DND-41 (cell line): Measurements from ENCODE around the gene MAMDC2.

Source experiments
- ATAC-seq: fragments of 200-7000 bp; cut with Tn5 transposase; 3 replicates; pipeline ENCODE4 v1.9.1; 2021; ENCODE audit warnings: low read depth; ENCODE audit not compliant: insufficient read depth
- DNase-seq: peaks from one replicate; pipeline ENCODE4 v3.0.0-alpha.2; 2020
- H2AFZ ChIP-seq: 2 replicates; pipeline ENCODE4 v1.6.0; 2012; ENCODE audit warnings: low read depth, low read length
- H3K27ac ChIP-seq: 2 replicates; pipeline ENCODE4 v1.5.1; 2012; ENCODE audit warnings: low read length, inconsistent platforms
- H3K27me3 ChIP-seq: fragments of 200-600 bp; sonication (generic); 2 replicates; pipeline ENCODE4 v1.6.0; 2012; ENCODE audit warnings: low read length, mild to moderate bottlenecking, inconsistent platforms; ENCODE audit not compliant: insufficient read depth, poor library complexity
- H3K36me3 ChIP-seq: 2 replicates; pipeline ENCODE4 v1.5.1; 2012; ENCODE audit warnings: low read length, inconsistent platforms; ENCODE audit not compliant: insufficient read depth
- H3K4me1 ChIP-seq: 2 replicates; pipeline ENCODE4 v1.5.1; 2012; ENCODE audit warnings: mild to moderate bottlenecking, low read length; ENCODE audit not compliant: insufficient read depth
- H3K4me2 ChIP-seq: 2 replicates; pipeline ENCODE4 v1.6.0; 2012; ENCODE audit warnings: mild to moderate bottlenecking, moderate library complexity, low read length, inconsistent platforms; ENCODE audit not compliant: insufficient read depth
- H3K4me3 ChIP-seq, 2 experiments: fragments of 200-600 bp in 1 of 2; shearing (Covaris generic) in 1 of 2; 2 replicates each; pipeline ENCODE4 v1.5.1; 2012 to 2016; ENCODE audit warnings: inconsistent platforms in 2 of 2, low read length in 2 of 2, mild to moderate bottlenecking in 2 of 2, low read depth in 1 of 2, moderate library complexity in 1 of 2
- H3K79me2 ChIP-seq: 2 replicates; pipeline ENCODE4 v1.6.0; 2012; ENCODE audit warnings: low read length, inconsistent platforms; ENCODE audit not compliant: insufficient read depth
- H3K9ac ChIP-seq: 2 replicates; pipeline ENCODE4 v1.6.0; 2012; ENCODE audit warnings: low read depth, mild to moderate bottlenecking, inconsistent platforms, low read length, moderate library complexity
- H3K9me3 ChIP-seq: 2 replicates; pipeline ENCODE4 v1.5.1; 2012; ENCODE audit warnings: low read length, moderate library complexity, mild to moderate bottlenecking, inconsistent platforms; ENCODE audit not compliant: insufficient read depth, severe bottlenecking
- H4K20me1 ChIP-seq: 2 replicates; pipeline ENCODE4 v1.6.0; 2012; ENCODE audit warnings: low read length; ENCODE audit not compliant: insufficient read depth
- CTCF ChIP-seq: IDR thresholded peaks from 2 replicates; pipeline ENCODE4 v1.5.1; 2012; ENCODE audit warnings: borderline replicate concordance, low read length, moderate library complexity, mild to moderate bottlenecking; ENCODE audit not compliant: poor library complexity, severe bottlenecking; ENCODE audit errors: extremely low read depth
- EZH2 ChIP-seq: IDR thresholded peaks from 3 replicates; pipeline ENCODE4 v1.6.1; 2012; ENCODE audit warnings: borderline replicate concordance, low read depth, mild to moderate bottlenecking, moderate library complexity, low read length, inconsistent platforms; ENCODE audit not compliant: severe bottlenecking

MAMDC2 gene

DNA sequence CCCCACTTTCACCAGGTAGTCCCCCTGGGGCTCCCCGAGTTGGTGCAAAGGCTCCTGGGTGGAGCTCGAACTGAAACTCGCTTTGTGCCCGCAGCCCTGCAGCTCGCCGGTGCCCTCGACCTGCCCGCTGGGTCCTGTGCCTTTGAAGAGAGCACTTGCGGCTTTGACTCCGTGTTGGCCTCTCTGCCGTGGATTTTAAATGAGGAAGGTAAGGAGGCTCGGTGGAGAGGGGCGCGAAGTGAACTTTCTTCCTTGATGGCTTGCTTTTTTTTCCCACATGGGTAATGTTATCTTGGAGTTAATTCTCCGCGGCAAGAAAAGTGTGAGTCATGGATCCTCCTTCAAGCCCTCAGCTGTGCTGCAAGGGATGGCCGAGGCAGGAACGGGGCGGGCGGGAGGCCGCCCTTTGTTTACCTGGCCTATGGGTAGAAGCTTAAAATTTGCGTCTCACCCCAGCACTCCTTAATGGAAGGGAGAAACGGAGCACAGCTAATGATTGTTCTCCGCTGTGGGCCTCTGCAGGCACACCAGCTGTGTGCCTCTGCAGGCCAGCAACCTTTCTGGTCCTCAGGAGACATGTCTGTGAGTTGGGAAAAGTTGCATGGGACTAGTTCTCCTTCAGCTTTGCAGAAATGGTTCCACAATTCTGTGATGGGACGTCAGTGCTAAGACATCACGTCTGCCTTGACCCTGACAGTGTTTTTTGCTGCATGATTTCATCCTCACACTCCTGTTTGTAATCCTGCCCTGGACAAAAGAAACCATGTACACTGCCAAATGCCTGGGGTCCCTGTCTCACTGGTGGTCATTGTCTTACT lies 1.1 kb downstream of the MAMDC2 start:
- no peaks in the 10 kb centered on the region for H4K20me1 ChIP-seq
- H3K4me1 ChIP-seq = no peaks in the 10 kb centered on the region
- no peak overlapping the region for H3K4me3 ChIP-seq
- no peak for DNase-seq
- H3K27ac ChIP-seq = no peak overlapping the region
- H3K79me2 ChIP-seq = no peaks in the 10 kb centered on the region
- H3K27me3 ChIP-seq = no peaks in the 10 kb centered on the region
- no peak overlapping the region for H3K4me2 ChIP-seq
- no peaks in the 10 kb centered on the region for H3K9me3 ChIP-seq
- ATAC-seq = no peak
- H3K36me3 ChIP-seq = no peaks in the 10 kb centered on the region
- no peak for TF ChIP-seq CTCF
- TF ChIP-seq EZH2 = no peak
- no peak overlapping the region for H3K9ac ChIP-seq
- no peak overlapping the region for H2AFZ ChIP-seq

DNA sequence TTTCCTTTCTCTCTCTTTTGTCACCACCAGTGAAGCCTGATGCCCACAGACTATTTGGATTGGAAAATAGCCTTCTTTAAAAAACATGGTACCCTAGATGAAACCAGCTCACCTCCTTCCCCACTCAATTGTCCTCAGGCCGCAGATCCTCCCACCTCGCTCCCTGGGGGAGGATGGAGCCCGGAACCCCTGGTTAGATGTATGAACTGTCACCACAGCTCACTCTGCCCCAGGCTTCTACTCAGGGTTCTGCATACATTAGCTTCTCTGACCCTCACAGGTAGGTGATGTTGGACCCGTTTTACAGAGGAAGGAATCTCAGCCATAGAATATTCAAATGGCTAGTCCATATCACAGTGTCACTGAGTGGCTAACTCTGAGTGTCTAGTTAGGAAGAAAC lies 1.8 kb downstream of the MAMDC2 start:
- Histone ChIP-seq H3K79me2 (no peaks in the 10 kb centered on the region), H2AFZ (no peak overlapping the region), H3K27ac (no peak overlapping the region), H3K9me3 (no peaks in the 10 kb centered on the region), H3K4me2 (no peak overlapping the region), H3K9ac (no peak overlapping the region), H3K4me3 (no peak overlapping the region), H3K27me3 (no peaks in the 10 kb centered on the region), H3K4me1 (no peaks in the 10 kb centered on the region), H3K36me3 (no peaks in the 10 kb centered on the region), H4K20me1 (no peaks in the 10 kb centered on the region)
- ATAC-seq (no peak), DNase-seq (no peak)
- no peak for TF ChIP-seq EZH2
- no peak for TF ChIP-seq CTCF

DNA sequence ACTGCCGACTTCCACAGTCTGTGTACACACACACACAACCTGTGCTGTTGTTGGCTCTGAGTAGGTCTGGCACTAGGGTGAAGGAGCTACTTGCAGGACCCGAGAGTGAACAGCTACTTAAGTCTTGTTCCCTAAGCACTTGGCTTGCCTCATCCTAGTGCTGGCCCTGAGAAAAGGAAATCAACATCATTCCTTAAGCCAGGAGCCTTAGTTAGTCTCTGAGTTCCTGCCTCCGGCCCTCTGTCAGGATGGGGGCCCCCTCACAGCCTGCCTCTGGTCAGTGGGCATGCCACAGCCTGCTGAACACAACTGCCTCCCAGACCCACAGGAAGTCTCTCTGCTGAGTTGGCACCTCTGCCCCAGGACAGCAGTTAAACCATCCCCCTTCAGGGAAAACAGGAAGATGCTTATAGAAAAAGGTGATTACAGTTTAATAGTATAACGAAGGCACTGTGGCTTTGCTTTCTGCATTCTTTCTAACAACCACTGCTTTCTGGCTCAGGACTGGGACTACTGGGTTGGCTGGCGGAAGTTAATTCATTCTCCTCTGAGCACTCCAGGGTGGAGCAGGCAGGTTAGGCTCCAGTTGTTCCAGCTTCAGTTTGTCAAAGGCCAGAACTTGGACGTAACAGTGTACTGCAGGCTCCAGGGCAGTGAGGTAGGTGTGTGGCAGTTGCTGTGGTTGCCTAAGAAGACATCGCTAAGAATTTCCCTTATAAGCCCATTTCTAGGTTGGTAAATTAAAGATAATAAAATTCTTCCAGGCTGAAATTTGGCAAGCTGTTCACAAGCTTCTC lies 2.8 kb downstream of the MAMDC2 start:
- Histone ChIP-seq H3K27ac (no peak overlapping the region), H3K4me1 (no peaks in the 10 kb centered on the region)
- TF ChIP-seq CTCF (no peak), EZH2 (no peak)

More for the DNA sequence above, 2.8 kb downstream of the MAMDC2 start:
- no peak overlapping the region for H2AFZ ChIP-seq
- no peak for ATAC-seq
- no peaks in the 10 kb centered on the region for H3K9me3 ChIP-seq
- H3K4me3 ChIP-seq = no peak overlapping the region
- no peak overlapping the region for H3K4me2 ChIP-seq
- DNase-seq = no peak
- no peaks in the 10 kb centered on the region for H3K27me3 ChIP-seq
- H3K36me3 ChIP-seq = no peaks in the 10 kb centered on the region
- no peaks in the 10 kb centered on the region for H4K20me1 ChIP-seq
- no peaks in the 10 kb centered on the region for H3K79me2 ChIP-seq
- no peak overlapping the region for H3K9ac ChIP-seq
